HT-29 (cell line): Measurements from ENCODE around the gene SNAP25. TPM values are rescaled to one million over a fixed set of nuclear protein-coding genes. Genes with fewer than 3 reads are reported as not detected.

Experiments
- DNase-seq: peaks from one replicate; pipeline ENCODE4 v3.0.0-alpha.2; 2015; ENCODE audit warnings: low spot score
- small RNA-seq: library from RNA; depleted of rRNA; stranded (forward); fragments of <200 nt; gene quantifications from one replicate; pipeline ENCODE3, GENCODE V24; 2014
- total RNA-seq: library from RNA; depleted of rRNA; stranded (reverse); fragments of >200 nt; shearing (Covaris generic); gene quantifications from 2 replicates; pipeline ENCODE4 v1.2.3, GENCODE V29; 2014; rRNA removed

SNAP25 gene
- total RNA-seq, 1 experiment from 2014 or later: not detected

DNA sequence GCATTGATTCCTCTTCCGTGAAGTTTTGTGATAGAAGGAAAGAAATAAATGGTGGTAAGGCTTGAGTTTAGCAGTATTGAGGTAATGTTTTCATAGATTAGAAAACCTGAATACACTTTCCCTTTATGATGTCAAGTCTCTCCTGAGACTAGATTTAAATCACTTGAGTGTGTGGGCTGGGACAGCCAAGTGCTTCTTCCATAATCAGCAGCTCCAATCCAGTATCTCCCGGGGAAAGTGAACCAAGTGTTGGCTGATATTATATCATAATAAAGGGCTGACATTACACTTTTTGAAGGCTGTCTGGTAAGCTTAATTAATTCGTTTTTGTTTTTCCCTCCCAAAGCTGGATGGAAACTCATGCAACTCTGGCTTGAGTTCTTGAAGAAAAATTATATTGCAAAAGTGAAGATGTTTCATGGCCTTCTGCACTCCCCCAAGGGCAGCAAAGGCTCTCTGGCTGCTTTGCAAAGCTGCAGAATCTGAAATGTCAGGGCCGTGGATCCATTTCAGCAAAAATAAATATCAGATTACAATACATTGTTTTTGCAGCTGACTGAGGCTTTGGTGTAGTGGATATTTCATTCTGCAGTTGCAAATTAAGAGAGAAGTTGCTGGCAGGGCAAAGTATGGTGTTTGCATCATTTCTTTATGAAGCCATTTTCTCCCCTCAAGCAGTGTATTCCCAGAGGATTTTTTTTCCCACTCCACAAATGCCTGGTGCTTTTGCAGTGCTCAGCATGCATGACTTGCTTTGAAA, 114.2 kb downstream of the SNAP25 start:
- DNase-seq: no peak

DNA sequence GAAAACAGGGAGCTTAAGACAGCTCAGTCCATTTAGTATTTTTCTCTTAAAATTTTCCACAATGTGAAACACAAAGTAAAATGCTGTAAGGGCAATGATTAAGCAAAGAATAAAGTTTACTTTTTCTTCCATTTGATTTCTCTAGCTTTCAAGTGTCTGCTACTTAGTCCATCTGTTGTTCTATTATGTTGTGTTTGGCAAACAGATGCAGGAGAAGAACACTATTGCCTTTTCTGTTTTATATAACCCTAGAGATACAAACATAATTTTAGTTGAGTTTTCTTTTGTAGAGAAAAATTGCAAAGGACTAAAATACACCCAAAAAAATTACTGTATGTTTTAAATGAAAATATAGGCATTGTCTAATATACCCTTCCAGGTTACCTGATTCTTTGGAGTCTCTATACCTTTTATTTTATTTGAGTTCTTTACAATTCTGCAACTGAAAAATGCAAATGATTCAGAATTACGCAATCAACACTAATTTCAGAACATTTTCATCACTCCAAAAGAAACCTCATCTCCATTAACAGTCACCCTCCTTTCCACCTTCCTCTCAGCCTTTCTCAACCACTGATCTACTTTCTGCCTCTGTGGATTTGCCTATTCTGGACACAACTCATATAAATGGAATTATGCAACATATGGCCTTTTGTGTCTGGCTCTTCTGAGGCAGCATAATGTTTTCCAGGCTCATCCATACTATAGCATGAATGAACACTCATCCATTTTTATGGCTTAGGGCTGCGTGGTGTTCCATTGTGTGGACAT, 118.5 kb downstream of the SNAP25 start:
- DNase-seq: no peak

DNA sequence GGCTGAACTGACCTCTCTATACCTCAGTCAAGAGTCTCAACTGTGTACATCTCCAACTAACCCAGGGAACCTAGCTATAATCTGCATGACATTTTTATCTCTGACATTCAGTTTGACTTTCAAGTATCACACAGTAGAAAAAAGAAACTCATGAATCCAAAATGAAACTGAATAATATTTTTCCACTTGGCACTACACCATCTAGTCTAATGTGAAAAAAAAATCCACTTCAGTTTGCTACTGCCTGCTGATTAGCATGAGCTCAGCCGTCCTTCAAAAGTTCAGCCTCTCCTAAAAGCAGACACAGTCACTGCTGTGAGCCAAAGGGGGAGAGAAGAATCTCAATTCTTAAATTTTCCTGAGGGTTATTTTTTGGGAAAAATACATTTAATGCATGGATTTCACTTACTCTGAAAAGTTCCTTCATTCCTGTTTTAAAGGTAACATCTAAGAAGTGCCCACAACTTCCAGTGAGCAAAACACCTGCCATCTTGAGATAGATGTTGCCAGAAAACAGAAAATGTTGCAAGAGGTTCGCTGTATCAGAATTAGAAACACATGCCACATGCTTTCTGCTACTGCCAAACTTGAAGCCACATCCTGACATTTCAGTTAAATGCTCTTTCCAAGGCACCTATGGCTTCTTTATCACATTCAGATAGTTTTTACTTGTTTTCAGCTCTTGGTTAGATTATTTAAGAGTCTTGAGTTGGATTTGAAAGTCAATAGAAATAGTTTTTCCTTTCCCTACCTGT, 120.0 kb downstream of the SNAP25 start:
- no peak for DNase-seq

DNA sequence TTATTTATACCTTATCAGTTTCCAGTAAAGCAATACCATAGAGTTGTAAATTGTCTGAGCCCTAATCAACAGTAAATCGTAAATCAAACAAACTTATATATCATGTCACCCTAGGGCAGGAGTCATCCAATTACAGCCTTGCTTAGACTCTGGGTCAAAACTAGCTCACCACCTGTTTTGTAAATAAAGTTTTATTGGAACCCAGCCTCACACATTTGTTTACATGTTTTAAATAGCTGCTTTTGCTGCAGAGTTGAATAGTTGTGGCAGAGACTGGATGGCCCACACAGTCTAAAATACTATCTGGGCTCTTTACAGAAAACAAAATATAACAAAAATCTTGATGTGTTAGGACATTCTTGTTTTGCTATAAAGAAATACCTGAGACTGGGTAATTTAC, 121.0 kb downstream of the SNAP25 start:
- DNase-seq: no peak

- DNase-seq: no peak
These were observed 123.5 kb downstream of the SNAP25 start for GRCh38 chr20:10342152-10342551.

DNA sequence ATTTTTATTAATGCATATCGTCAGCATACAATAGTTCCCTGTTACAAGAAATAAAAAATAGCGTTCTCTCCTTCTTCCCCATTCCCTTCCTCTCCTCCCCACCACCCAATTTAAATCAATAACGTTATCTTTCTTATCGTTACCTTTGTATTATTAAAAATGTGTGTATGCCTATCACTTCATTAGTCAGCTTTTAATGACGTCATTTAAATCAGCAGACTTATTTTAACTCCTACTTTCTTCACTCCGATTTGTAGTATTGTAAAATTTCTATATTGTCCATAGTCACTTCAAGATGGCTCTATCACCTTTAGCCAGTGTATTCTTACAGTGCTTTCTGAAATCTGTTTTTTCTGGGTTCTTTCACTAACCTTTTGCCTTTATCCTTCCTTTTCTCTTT, 126.3 kb downstream of the SNAP25 start:
- no peak for DNase-seq

DNA sequence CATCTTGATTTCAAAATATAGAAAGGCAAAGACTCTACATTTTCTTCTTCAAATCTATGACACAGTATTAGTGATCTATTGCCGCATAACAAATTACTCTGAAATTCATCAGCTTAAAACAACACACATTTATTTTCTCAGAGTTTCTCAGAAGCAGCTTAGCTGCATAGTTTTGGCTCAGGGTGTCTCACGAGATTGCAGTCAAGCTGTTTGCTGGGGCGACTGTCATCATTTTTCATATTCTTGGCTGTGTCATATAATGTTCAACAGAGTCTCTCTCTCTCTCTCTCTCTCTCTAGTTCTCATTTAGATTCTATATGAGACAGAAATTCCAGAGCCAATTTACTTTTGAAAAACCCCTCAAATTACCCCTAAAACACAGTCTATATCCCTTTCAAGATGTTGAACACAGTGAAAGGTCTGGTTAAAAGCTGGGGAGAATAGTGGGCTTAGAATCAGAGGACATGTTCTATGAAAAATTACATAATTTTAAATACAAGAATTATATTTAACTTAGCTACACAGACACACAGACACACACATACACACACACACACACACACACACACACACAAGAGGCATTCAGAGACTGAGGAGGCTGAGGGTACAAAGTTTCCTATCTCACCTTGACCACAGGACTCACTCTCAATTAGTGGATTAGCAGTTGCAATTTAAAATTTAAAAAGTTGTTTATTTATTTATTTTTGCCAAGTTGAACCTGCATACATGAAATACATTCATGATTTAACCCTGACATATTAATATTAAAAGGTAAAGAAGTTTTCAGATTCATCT, 128.7 kb downstream of the SNAP25 start:
- no peak for DNase-seq

DNA sequence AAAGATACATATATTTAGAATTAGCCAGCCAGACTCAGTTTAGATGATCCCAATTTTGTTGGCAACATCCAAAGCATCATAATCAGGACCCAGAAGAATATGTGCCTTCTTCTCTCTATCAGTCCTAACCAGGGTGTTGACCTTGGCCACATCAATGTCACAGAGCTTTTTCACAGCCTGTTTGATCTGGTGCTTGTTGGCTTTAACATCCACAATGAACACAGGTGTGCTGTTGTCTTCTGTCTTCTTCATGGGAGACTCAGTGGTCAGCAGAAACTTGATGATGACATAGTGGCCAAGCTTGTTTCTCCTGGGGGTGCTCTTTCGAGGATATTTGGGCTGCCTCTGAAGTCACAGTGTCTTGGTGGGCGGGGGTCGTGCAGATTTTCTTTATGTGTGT, 130.5 kb downstream of the SNAP25 start:
- no peak for DNase-seq

- no peak for DNase-seq
These were observed 131.7 kb downstream of the SNAP25 start for GRCh38 chr20:10350188-10350842.

GRCh38 chr20:10352934-10353824, 134.5 kb downstream of the SNAP25 start:
- DNase-seq: no peak

DNA sequence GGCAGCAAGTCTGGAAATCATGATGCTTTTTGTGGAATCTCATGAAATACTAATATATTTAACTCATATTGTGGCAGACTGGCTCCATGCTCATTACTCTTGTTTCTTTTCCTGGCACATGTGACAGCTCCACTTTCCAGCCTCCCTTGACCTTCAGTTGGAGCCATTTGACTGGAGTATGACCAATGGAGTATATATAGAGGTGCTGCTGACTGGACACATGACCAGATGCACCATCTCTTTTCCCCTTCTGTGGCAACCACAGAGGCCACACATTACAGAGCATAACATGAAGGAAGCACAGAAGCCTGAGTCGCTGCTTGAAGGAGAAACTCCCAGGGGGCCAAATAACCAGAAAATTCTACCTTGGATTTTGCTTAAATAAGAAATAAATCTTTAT, 138.0 kb downstream of the SNAP25 start:
- no peak for DNase-seq

Small RNAs within 50 kb of the gene (small RNA-seq; reads per million reads assigned to genes)
- not detected for gene HIGD1AP15

Other genes starting within 250 kb of the SNAP25 start
- 4.6 and 6.8 TPM in 2 replicates for gene ANKEF1, start 183.8 kb upstream of the SNAP25 start, total RNA-seq
- gene MKKS, start 215.4 kb downstream of the SNAP25 start, total RNA-seq: 4.2 and 5.5 TPM in 2 replicates
- 1.4 TPM in 2 replicates for gene SLX4IP, start 216.5 kb downstream of the SNAP25 start, total RNA-seq